Activated T-helper 2 cell treated with anti-CD3 and anti-CD28 coated beads, Interferon-gamma antibody, Interleukin-2, Interleukin-4, amounts not matched to agents 10 μg/mL and 5 μg/mL and 100 μg/mL, durations not matched to agents 14 hours and 24 hours and 36 hours (primary cell): ENCODE results near the gene APLP1. TPM values are rescaled to one million over a fixed set of nuclear protein-coding genes. Genes with fewer than 3 reads are reported as not detected.
"Not testable (repeated sequence)": the region's sequence is repeated elsewhere in the genome, so short reads cannot be mapped to it uniquely, and the experiment has no call there.

Experiments used
- DNase-seq: peaks from one replicate; pipeline ENCODE4 v3.0.0; 2021; ENCODE audit warnings: low spot score
- H3K27ac Mint-ChIP-seq: one replicate; pipeline ENCODE4 v1.8.0; 2021; ENCODE audit warnings: mixed read lengths
- H3K27me3 Mint-ChIP-seq: one replicate; pipeline ENCODE4 v1.8.0; 2021; ENCODE audit warnings: low read depth, mixed read lengths
- H3K36me3 Mint-ChIP-seq: one replicate; pipeline ENCODE4 v1.8.0; 2021; ENCODE audit warnings: low read depth, mixed read lengths
- H3K4me1 Mint-ChIP-seq: one replicate; pipeline ENCODE4 v1.8.0; 2021; ENCODE audit warnings: low read depth, mixed read lengths
- H3K4me3 Mint-ChIP-seq: one replicate; pipeline ENCODE4 v1.8.0; 2021; ENCODE audit warnings: low read depth, mild to moderate bottlenecking, moderate library complexity, mixed read lengths
- H3K9me3 Mint-ChIP-seq: one replicate; pipeline ENCODE4 v1.8.0; 2021; ENCODE audit warnings: mixed read lengths
- intact Hi-C: fragments of 100-400 bp; cut with micrococcal nuclease; formaldehyde crosslinking; loops from one replicate; pipeline ENCODE4 v1.15.1; 2023
- total RNA-seq: library from RNA; stranded (reverse); gene quantifications from 2 replicates; pipeline ENCODE4 v1.2.3, GENCODE V29; 2022

The APLP1 gene
- total RNA-seq, 1 donor from 2014 or later: 1.4 TPM

DNA sequence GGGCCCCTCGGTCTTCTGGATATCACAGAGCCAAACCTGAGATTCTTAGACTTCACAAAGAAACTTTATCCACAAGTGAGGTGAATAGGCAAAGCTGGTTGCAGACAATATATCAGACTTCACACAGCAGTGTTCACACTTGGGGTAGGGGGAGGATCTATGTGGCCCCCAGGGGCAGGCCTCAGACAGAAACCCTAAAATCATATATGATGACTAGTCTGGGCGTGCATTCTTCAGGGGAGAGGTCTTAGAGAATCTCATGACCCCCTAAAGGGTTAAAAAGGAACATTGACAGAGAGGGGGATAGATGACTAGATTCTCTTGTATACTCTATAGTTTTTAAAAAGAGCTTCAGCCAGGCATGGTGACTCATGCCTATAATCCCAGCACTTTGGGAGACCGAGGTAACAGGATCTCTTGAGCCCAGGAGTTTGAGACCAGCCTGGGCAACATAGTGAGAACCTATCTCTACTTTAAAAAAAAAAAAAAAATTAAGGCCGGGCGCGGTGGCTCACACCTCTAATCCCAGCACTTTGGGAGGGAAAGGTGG lies 36.9 kb downstream of the APLP1 start:
- DNase-seq: no peak
- no peaks in the 10 kb centered on the region for H3K27me3 Mint-ChIP-seq
- H3K4me1 Mint-ChIP-seq: peaks cover 46% of the 10 kb centered on the region
- peak overlapping the region; percentile 74 for H3K27ac Mint-ChIP-seq
- H3K4me3 Mint-ChIP-seq: no peak overlapping the region
- H3K9me3 Mint-ChIP-seq: no peaks in the 10 kb centered on the region
- intact Hi-C loops: no loop called here
- peaks cover 9% of the 10 kb centered on the region for H3K36me3 Mint-ChIP-seq

DNA sequence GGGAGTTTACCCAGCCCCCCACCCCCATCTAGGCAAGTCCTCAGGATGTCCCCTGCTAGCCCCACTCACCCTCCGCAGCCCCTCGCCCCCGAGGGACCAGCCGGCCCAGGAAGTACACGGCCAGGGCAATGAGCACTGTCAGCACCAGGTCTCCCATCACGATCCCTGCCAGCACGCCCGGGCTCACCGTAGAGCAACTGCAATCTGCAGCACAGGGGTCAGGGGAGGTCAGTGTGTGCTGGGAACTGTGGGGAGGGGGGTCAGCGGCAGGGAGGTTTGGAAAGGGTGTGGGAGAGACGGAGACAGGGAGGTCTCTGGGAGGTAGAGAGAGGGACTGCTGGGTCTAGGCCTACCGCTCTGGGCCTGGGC lies 39.0 kb downstream of the APLP1 start:
- intact Hi-C loops: no loop called here
- Mint-ChIP-seq H3K27ac (no peak overlapping the region), H3K9me3 (no peaks in the 10 kb centered on the region), H3K36me3 (peaks cover 9% of the 10 kb centered on the region), H3K4me3 (no peak overlapping the region), H3K4me1 (peaks cover 34% of the 10 kb centered on the region), H3K27me3 (no peaks in the 10 kb centered on the region)
- DNase-seq: no peak

DNA sequence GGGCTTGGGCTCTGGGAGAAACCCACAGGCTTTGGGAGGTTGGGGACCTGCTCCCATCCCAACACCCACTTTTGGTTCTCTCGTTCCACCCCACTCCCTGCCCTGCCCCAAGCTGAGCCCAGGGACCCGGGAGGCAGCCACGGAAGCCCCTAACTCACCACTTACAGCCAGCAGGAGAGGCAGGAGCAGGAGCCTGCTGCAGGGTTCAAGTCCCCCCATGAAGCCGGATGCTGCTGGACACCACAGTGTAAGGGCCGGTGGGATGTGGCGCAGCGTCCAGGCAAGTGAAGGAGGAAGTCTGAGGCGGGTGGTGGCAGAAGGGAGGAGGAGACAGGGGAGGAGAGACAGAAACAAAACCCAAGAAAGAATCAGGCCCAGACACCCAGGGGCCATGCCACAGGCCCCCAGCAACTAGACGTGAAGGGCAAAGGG lies 39.7 kb downstream of the APLP1 start, which contains the start of gene TYROBP:
TSS of gene TYROBP (minus strand) at position 286 of the 432 bp plus-strand sequence. CDS start at position 219, 67 bp downstream.
- Mint-ChIP-seq H3K4me3 (no peak within 1 kb of the TSS), H3K27ac (peak within 1 kb of the TSS; percentile 19)
- intact Hi-C loops: no loop called here

DNA sequence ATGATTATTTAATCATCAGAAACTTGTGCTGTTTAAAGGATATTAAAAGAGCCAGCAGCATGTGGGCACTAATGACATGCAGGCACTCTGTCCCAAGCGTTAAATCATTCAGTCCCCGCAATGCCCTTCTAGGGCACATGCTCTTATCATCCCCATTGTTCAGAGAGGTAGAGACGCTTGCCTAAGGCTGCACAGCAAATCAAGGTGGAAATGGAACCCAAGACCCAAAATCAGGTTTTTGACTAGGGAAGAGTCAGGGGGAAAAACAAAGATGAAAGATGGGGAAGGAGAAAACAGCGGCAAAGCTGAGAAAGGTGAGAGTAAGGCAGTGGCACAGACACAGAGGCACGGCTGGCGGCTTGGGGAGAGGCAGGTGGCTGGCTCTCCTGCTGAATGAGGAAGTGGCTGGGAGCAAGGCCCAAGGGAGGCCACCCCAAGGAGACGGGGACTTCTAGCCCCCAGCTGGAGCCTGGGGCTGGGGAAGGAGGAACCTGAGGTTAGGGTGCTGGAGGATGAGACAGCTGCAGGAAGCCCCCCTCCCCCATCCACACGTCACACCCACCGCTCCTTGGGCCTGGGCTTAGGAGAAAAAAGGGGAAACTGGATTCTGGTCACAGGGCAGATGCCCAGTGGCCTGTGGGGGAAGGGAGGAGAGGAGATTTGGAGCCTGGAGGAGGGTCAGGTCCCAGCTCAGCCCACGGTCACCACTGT lies 40.8 kb downstream of the APLP1 start:
- H3K36me3 Mint-ChIP-seq: no peaks in the 10 kb centered on the region
- peak overlapping the region; percentile 11 for H3K27ac Mint-ChIP-seq
- H3K9me3 Mint-ChIP-seq: no peaks in the 10 kb centered on the region
- H3K4me3 Mint-ChIP-seq: no peak overlapping the region
- DNase-seq: no peak
- intact Hi-C loops: no loop called here
- H3K4me1 Mint-ChIP-seq: peaks cover 21% of the 10 kb centered on the region
- no peaks in the 10 kb centered on the region for H3K27me3 Mint-ChIP-seq

More for the DNA sequence above, 39.7 kb downstream of the APLP1 start, which contains the start of gene TYROBP:
- H3K27me3 Mint-ChIP-seq: no peaks in the 10 kb centered on the region
- H3K36me3 Mint-ChIP-seq: peaks cover 6% of the 10 kb centered on the region
- H3K4me1 Mint-ChIP-seq: peaks cover 29% of the 10 kb centered on the region
- DNase-seq: no peak
- H3K9me3 Mint-ChIP-seq: no peaks in the 10 kb centered on the region

DNA sequence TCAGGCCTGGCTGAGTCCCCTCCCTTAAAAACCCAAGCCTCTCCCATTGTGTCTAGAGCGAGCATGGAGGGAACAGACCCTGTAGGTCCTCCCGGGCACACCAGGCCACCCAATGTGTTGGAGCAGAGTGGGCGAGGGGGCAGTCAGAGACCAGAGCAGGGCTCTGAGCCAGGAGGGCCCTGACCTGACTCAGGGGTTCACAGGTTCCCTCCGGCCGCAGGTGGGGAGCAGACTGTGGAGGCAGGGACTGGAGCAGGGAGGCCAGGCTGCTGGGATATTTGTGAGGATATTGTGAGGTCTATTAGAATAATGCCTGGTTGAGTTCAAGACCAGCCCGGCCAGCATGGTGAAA lies 41.3 kb downstream of the APLP1 start:
- DNase-seq: no peak
- Mint-ChIP-seq H3K36me3 (no peaks in the 10 kb centered on the region), H3K4me3 (no peak overlapping the region), H3K9me3 (no peaks in the 10 kb centered on the region), H3K27ac (no peak overlapping the region), H3K4me1 (peaks cover 15% of the 10 kb centered on the region), H3K27me3 (no peaks in the 10 kb centered on the region)
- intact Hi-C loops: no loop called here

DNA sequence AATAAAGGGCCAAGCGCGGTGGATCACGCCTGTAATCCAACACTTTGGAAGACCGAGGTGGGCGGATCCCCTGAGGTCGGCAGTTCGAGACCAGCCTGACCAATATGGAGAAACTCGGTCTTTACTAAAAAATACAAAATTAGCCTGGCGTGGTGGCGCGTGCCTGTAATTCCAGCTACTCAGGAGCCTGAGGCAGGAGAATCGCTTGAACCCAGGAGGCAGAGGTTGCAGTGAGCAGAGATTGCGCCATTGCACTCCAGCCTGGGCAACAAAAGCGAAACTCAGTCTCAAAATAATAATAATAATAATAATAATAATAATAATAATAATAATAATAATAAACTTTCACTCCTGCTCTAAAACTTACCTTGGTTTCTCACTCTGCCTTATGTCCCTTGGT lies 42.0 kb downstream of the APLP1 start:
- H3K4me1 Mint-ChIP-seq: peaks cover 11% of the 10 kb centered on the region
- H3K9me3 Mint-ChIP-seq, H3K27me3 Mint-ChIP-seq, intact Hi-C loops, H3K36me3 Mint-ChIP-seq, H3K27ac Mint-ChIP-seq, DNase-seq, H3K4me3 Mint-ChIP-seq: not testable (repeated sequence)

DNA sequence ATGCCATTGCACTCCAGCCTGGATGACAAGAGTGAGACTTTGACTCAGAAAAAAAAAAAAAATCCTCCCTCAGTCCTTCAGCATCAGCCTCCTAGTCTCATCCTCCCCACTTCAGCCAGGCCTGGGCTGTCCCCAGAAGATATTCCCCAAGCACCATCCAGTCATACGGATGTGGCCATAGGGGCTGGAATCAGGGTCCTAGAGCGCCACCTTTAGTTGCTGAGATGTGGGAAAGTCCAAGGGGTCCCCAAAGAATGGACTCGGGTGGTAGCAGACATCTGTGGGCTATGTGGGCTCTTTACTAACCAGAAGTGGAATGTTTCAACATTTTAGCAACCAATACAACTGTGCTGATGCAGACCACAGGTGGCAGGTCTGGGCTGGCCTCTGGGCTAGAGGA lies 42.8 kb downstream of the APLP1 start:
- Mint-ChIP-seq H3K9me3 (no peaks in the 10 kb centered on the region), H3K27ac (no peak overlapping the region), H3K4me3 (no peak overlapping the region), H3K4me1 (peaks cover 11% of the 10 kb centered on the region), H3K27me3 (no peaks in the 10 kb centered on the region), H3K36me3 (no peaks in the 10 kb centered on the region)
- DNase-seq: no peak
- intact Hi-C loops: no loop called here

DNA sequence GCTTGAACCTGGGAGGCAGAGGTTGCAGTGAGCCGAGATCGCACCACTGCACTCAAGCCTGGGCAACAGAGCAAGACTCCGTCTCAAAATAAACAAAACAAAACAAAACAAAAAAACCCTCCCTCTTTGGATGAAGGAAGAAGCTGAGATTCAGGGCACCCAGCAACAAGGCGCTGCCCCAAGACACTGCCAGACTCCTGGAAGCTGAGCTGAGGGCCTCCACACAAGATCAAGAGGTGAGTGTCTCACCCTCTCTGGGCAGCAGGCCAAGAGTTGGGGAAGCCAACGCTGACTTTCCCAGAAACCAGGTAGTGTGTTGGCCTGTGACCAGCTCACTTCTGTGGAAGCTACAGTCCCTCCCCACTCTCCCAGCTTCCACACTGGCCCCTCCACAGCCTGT lies 43.4 kb downstream of the APLP1 start:
- no peak overlapping the region for H3K27ac Mint-ChIP-seq
- no peak overlapping the region for H3K4me3 Mint-ChIP-seq
- H3K27me3 Mint-ChIP-seq: no peaks in the 10 kb centered on the region
- no peaks in the 10 kb centered on the region for H3K9me3 Mint-ChIP-seq
- H3K36me3 Mint-ChIP-seq: no peaks in the 10 kb centered on the region
- no peak for DNase-seq
- peaks cover 11% of the 10 kb centered on the region for H3K4me1 Mint-ChIP-seq
- intact Hi-C loops: no loop called here

DNA sequence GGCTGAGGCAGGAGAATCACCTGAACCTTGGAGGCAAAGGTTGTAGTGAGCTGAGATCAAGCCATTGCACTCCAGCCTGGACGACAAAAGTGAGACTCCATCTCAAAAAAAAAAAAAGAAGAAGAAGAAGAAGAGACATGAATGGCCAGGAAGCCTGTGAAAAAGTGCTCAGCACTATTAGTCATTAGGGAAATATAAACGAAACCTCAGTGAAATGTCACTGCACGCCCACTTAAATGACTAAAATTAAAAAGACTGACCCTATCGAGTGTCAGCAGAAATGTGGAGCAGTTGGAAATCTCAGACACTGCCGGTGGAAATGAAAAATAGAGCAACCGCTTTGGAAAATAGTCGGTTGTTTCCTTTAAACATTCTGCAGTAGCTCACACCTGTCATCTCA lies 45.2 kb downstream of the APLP1 start:
- Mint-ChIP-seq H3K27me3 (no peaks in the 10 kb centered on the region), H3K9me3 (no peaks in the 10 kb centered on the region), H3K36me3 (no peaks in the 10 kb centered on the region), H3K4me3 (no peak overlapping the region), H3K27ac (no peak overlapping the region), H3K4me1 (peaks cover 9% of the 10 kb centered on the region)
- no peak for DNase-seq
- intact Hi-C loops: no loop called here

DNA sequence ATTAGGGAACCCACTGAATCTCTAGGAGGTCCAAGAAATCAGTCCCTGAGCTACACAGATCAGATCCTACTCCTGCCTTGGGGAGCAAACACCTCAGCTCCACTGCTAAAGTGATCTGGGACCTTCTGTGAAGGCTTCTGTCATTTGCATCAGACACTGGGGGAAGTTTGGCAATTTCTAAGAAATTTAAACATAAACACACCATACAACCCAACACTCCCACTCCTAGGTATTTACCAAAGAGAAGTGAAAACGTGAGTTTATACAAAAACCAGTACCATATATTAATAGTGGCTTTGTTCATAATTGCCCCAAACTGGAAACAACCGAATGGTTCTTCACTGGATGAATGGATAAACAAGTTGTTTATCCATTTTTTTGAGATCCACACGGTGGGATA lies 47.1 kb downstream of the APLP1 start:
- intact Hi-C loops: no loop called here
- peaks cover 2% of the 10 kb centered on the region for H3K4me1 Mint-ChIP-seq
- no peak for DNase-seq
- no peak overlapping the region for H3K27ac Mint-ChIP-seq
- H3K27me3 Mint-ChIP-seq: no peaks in the 10 kb centered on the region
- no peaks in the 10 kb centered on the region for H3K36me3 Mint-ChIP-seq
- no peak overlapping the region for H3K4me3 Mint-ChIP-seq
- H3K9me3 Mint-ChIP-seq: no peaks in the 10 kb centered on the region

DNA sequence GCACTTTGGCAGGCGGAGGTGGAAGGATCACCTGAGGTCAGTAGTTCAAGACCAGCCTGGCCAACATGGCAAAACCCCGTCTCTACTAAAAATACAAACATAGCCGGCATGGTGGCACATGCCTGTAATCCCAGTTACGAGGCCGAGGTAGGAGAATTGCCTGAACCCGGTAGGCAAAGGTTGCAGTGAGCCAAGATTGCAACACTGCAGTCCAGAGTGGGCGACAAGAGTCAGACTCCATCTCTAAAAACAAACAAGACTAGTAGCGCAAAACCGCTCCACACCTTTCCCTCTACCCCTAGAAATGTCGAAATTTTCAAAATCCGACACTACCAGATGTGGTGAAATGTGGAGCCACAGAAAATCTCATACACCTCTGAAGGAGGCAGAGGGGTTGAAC lies 50.9 kb downstream of the APLP1 start:
- H3K4me1 Mint-ChIP-seq: peaks cover 2% of the 10 kb centered on the region
- intact Hi-C loops: no loop called here
- H3K36me3 Mint-ChIP-seq: no peaks in the 10 kb centered on the region
- no peak overlapping the region for H3K27ac Mint-ChIP-seq
- no peak for DNase-seq
- no peaks in the 10 kb centered on the region for H3K9me3 Mint-ChIP-seq
- H3K27me3 Mint-ChIP-seq: peaks cover 5% of the 10 kb centered on the region
- H3K4me3 Mint-ChIP-seq: no peak overlapping the region

DNA sequence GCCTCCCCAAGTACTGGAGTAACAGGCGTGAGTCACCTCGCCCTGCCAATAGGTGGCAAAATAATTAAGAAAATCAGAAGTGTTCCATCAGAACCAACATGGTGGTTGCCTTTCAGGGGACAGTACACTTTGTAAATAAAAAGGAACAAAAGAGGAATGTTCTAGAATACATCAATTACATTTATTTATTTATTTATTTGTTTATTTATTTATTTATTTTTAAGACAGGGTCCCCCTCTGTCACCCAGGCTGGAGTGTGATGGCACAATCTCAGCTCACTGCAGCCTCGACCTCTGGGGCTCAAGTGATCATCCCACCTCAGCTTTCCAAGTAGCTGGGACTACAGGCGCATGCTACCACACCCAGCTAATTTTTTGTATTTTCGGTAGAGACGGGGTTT lies 52.6 kb downstream of the APLP1 start:
- Mint-ChIP-seq H3K27me3 (peaks cover 8% of the 10 kb centered on the region), H3K4me3 (no peak overlapping the region), H3K27ac (no peak overlapping the region), H3K4me1 (no peaks in the 10 kb centered on the region), H3K9me3 (peaks cover 11% of the 10 kb centered on the region), H3K36me3 (peaks cover 7% of the 10 kb centered on the region)
- intact Hi-C loops: no loop called here
- DNase-seq: no peak

DNA sequence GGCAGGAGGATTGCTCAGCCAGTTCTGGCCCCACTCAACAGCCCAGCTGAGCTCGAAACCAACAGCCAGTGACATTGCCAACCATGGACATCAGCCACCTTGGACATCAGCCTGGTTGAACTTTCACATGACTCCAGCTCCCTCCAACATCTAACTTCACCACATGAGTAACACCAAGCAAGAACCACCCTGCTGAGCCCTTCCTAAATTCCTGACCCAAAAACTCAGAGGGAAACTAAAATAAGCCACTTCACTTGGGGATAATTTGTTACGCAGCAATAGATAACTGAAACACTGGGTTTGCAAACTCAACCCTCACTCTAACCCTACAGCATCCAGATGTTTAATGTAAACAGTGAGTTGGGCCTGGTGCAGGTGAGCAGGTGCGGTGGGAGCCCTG lies 57.1 kb downstream of the APLP1 start:
- Mint-ChIP-seq H3K4me1 (peaks cover 8% of the 10 kb centered on the region), H3K27me3 (peaks cover 8% of the 10 kb centered on the region), H3K9me3 (peaks cover 15% of the 10 kb centered on the region), H3K27ac (no peak overlapping the region), H3K4me3 (no peak overlapping the region), H3K36me3 (peaks cover 10% of the 10 kb centered on the region)
- intact Hi-C loops: no loop called here
- DNase-seq: no peak
